NT2/D1 (cell line): ENCODE results near the gene SNF8.
A peak's percentile ranks its signal among the peaks of the same experiment; 100 is the strongest.
"Not testable (repeated sequence)": the region's sequence is repeated elsewhere in the genome, so short reads cannot be mapped to it uniquely, and the experiment has no call there.

Source experiments
- DNase-seq: peaks from one replicate; pipeline ENCODE4 v3.0.0-alpha.2; 2011; ENCODE audit warnings: low read depth, low spot score
- H3K27me3 ChIP-seq: 2 replicates; pipeline ENCODE4 v1.6.0; 2011; ENCODE audit warnings: mild to moderate bottlenecking; ENCODE audit not compliant: insufficient read length, insufficient read depth
- H3K36me3 ChIP-seq: 2 replicates; pipeline ENCODE4 v1.6.1; 2011; ENCODE audit warnings: mild to moderate bottlenecking, low read length, mixed read lengths; ENCODE audit not compliant: insufficient read depth, insufficient read length
- H3K4me1 ChIP-seq: 2 replicates; pipeline ENCODE4 v1.5.1; 2011; ENCODE audit not compliant: insufficient read depth, insufficient read length
- H3K4me3 ChIP-seq: 2 replicates; pipeline ENCODE4 v1.5.1; 2011; ENCODE audit warnings: low read depth; ENCODE audit not compliant: insufficient read length
- H3K9ac ChIP-seq: 2 replicates; pipeline ENCODE4 v1.6.0; 2011; ENCODE audit warnings: low read depth; ENCODE audit not compliant: insufficient read length
- H3K9me3 ChIP-seq: 2 replicates; pipeline ENCODE4 v1.5.1; 2011; ENCODE audit warnings: mild to moderate bottlenecking, low read length; ENCODE audit not compliant: insufficient read depth
- SUZ12 ChIP-seq: IDR thresholded peaks from 2 replicates; pipeline ENCODE4 v1.6.1; 2011; ENCODE audit not compliant: insufficient read length, insufficient read depth; ENCODE audit errors: extremely low read depth
- YY1 ChIP-seq: IDR thresholded peaks from 2 replicates; pipeline ENCODE4 v1.6.1; 2011; ENCODE audit not compliant: insufficient read length, insufficient read depth
- ZNF274 ChIP-seq: IDR thresholded peaks from 2 replicates; pipeline ENCODE4 v1.6.1; 2011; ENCODE audit warnings: mild to moderate bottlenecking, low read depth, low read length

Gene SNF8

GRCh38 chr17:48960834-48961515 is 16.3 kb upstream of the SNF8 start:
- Histone ChIP-seq H3K4me1 (peaks cover 9% of the 10 kb centered on the region), H3K9ac (peak overlapping the region; percentile 64), H3K36me3 (peaks cover 8% of the 10 kb centered on the region), H3K4me3 (peak overlapping the region; percentile 5), H3K9me3 (no peaks in the 10 kb centered on the region), H3K27me3 (no peaks in the 10 kb centered on the region)
- TF ChIP-seq SUZ12 (no peak), ZNF274 (no peak), YY1 (no peak)
- DNase-seq = no peak

DNA sequence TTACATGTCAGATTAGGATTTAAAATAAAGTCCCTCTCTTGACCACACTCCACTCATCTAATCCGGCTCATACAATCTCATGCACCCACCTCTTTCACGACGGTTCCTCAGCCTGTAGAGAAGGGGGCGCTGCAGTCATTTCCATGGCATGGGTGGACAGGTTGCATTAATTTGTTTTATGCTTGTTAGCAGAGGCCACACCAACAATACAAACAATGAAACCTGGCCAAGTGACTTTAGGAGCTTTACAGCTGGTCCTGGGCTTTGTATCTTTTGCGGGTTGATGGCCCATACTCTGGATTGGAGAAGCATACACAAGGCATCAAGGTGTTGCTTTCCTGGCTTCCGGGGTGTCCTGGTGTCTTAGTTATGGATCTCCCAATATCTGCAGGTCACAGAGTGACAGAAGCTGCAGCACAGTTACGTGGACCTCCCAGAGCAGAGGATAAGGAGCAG is 9.7 kb upstream of the SNF8 start:
- H3K9ac ChIP-seq = peak overlapping the region; percentile 44
- no peak overlapping the region for H3K4me3 ChIP-seq
- TF ChIP-seq SUZ12 = no peak
- TF ChIP-seq YY1 = no peak
- no peak for TF ChIP-seq ZNF274
- H3K9me3 ChIP-seq = no peaks in the 10 kb centered on the region
- DNase-seq = peak; percentile 33
- peaks cover 2% of the 10 kb centered on the region for H3K4me1 ChIP-seq
- H3K36me3 ChIP-seq = peaks cover 31% of the 10 kb centered on the region
- no peaks in the 10 kb centered on the region for H3K27me3 ChIP-seq

- no peak overlapping the region for H3K4me3 ChIP-seq
- no peak overlapping the region for H3K9ac ChIP-seq
- H3K36me3 ChIP-seq = peaks cover 31% of the 10 kb centered on the region
- DNase-seq = no peak
- H3K27me3 ChIP-seq = no peaks in the 10 kb centered on the region
- TF ChIP-seq ZNF274 (no peak), YY1 (no peak), SUZ12 (no peak)
- H3K9me3 ChIP-seq = no peaks in the 10 kb centered on the region
- H3K4me1 ChIP-seq = peaks cover 2% of the 10 kb centered on the region
These were observed 8.3 kb upstream of the SNF8 start for GRCh38 chr17:48952904-48953303.

DNA sequence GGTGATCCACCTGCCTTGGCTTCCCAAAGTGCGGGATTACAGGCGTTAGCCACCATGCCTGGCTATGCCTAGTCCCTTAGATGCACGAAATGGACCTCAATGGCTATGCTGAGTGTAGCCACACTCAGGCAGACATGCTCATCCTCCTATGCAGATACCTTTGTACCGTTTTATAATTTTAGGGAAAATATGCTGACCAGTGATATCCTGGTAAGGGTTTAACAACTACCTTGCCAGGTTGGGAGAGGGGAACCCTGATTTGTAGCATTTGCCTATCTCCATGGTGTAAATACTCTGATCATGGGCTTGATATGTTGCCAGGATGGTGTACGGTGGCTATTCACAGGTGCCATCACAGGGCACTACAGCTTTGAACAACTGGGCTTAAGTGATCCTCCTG is 6.9 kb upstream of the SNF8 start:
- Histone ChIP-seq H3K27me3 (no peaks in the 10 kb centered on the region), H3K36me3 (peaks cover 25% of the 10 kb centered on the region), H3K9ac (no peak overlapping the region), H3K9me3 (no peaks in the 10 kb centered on the region), H3K4me3 (no peak overlapping the region), H3K4me1 (peaks cover 2% of the 10 kb centered on the region)
- TF ChIP-seq YY1 = no peak
- no peak for TF ChIP-seq ZNF274
- TF ChIP-seq SUZ12 = no peak
- DNase-seq = no peak

DNA sequence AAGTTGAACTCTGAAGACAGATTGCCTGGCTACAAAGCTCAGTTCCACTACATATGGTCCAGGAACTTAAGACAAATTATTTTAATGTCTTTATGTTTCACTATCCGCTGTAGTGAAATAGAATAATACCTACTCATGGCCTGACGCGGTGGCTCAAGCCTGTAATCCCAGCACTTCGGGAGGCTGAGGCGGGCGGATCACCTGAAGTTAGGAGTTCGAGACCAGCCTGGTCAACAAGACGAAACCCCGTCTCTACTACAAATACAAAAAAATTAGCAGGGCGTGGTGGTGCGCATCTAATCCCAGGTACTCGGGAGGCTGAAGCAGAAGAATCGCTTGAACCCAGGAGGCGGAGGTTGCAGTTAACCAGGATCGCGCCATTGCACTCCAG is 614 bp upstream of the SNF8 start:
- peaks cover 31% of the 10 kb centered on the region for H3K36me3 ChIP-seq
- not testable (repeated sequence) for H3K9me3 ChIP-seq, H3K4me1 ChIP-seq, H3K27me3 ChIP-seq, DNase-seq
- peak overlapping the region; percentile 95 for H3K9ac ChIP-seq
- peak overlapping the region; percentile 99 for H3K4me3 ChIP-seq

GRCh38 chr17:48933035-48933434 is 11.6 kb downstream of the SNF8 start:
- Histone ChIP-seq H3K9me3 (no peaks in the 10 kb centered on the region), H3K4me3 (no peak overlapping the region), H3K4me1 (no peaks in the 10 kb centered on the region), H3K9ac (no peak overlapping the region), H3K36me3 (peaks cover 91% of the 10 kb centered on the region), H3K27me3 (no peaks in the 10 kb centered on the region)
- no peak for DNase-seq
- no peak for TF ChIP-seq YY1
- no peak for TF ChIP-seq SUZ12
- TF ChIP-seq ZNF274 = no peak

DNA sequence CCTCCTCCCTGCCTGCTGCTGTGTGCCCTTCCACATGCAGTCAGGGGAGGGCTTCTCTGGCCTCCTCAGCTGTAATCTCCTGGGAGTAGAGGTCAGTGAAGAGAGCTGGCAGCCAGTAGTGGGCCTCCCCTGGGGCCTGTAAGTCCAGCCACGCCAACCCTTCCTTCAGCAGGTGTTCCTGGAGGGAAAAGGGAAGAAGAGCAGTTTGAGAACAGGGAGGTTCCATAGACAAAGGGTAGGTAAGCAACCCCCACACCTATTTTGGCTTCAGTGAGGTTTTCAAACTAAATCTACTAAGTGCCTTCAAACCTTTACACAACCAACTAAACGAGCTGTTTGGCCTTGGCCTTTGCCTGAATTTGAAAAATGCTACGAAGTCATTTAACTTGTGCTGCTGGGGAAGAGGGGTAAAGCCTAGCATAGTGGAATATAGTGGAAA is 14.2 kb downstream of the SNF8 start:
- Histone ChIP-seq H3K9ac (no peak overlapping the region), H3K4me3 (no peak overlapping the region), H3K4me1 (no peaks in the 10 kb centered on the region), H3K36me3 (peaks cover 94% of the 10 kb centered on the region), H3K9me3 (no peaks in the 10 kb centered on the region), H3K27me3 (no peaks in the 10 kb centered on the region)
- DNase-seq = no peak
- TF ChIP-seq SUZ12 (no peak), ZNF274 (no peak), YY1 (no peak)

DNA sequence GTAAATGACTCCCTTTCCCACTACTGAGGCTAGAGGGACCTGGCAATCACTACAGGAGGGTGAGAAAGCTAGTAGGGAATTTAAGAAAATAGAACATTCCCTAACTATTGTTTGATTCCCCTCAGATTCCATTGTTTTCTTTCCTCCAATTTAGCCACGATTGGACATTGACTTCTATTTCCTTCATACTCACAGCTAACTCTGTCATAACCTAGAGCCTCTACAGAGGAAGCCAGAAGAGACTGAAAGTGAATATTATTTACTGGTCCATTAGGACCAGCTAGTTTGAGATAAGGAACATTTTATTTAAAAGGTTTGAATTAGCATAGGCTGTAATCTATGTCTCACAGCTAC is 14.9 kb downstream of the SNF8 start:
- TF ChIP-seq ZNF274 (no peak), SUZ12 (no peak), YY1 (no peak)
- H3K27me3 ChIP-seq = no peaks in the 10 kb centered on the region
- no peak overlapping the region for H3K4me3 ChIP-seq
- no peaks in the 10 kb centered on the region for H3K4me1 ChIP-seq
- DNase-seq = no peak
- H3K9ac ChIP-seq = no peak overlapping the region
- no peaks in the 10 kb centered on the region for H3K9me3 ChIP-seq
- peaks cover 96% of the 10 kb centered on the region for H3K36me3 ChIP-seq
